ENCODE results near the gene FOXN3.

- TF ChIP-seq, protein P1, sequence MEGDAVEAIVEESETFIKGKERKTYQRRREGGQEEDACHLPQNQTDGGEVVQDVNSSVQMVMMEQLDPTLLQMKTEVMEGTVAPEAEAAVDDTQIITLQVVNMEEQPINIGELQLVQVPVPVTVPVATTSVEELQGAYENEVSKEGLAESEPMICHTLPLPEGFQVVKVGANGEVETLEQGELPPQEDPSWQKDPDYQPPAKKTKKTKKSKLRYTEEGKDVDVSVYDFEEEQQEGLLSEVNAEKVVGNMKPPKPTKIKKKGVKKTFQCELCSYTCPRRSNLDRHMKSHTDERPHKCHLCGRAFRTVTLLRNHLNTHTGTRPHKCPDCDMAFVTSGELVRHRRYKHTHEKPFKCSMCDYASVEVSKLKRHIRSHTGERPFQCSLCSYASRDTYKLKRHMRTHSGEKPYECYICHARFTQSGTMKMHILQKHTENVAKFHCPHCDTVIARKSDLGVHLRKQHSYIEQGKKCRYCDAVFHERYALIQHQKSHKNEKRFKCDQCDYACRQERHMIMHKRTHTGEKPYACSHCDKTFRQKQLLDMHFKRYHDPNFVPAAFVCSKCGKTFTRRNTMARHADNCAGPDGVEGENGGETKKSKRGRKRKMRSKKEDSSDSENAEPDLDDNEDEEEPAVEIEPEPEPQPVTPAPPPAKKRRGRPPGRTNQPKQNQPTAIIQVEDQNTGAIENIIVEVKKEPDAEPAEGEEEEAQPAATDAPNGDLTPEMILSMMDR (IDR thresholded peaks at IDR 0.05) = no peak
- no peak for TF ChIP-seq POLR2A (IDR thresholded peaks at IDR 0.05)
Measured at GRCh38 chr14:89325959-89326358, 91.1 kb downstream of the FOXN3 start.
